Cardiac fibroblast (primary cell): ENCODE measurements around the gene LRP5.
A peak's percentile ranks its signal among the peaks of the same experiment; 100 is the strongest.

Experiments
- DNase-seq, 2 donors: peaks; one replicate each; pipeline versions ENCODE4 v3.0.0 to v3.0.0-alpha.2; 2010; ENCODE audit warnings: low read depth in 2 of 2
- H3K4me3 ChIP-seq, 2 donors: replicated peaks in 1 of 2; 1 replicate in 1 of 2; 2 replicates in 1 of 2; pipeline ENCODE4 v1.5.1; 2011; ENCODE audit warnings: low read depth in 2 of 2, low read length in 2 of 2, mild to moderate bottlenecking in 2 of 2, moderate library complexity in 1 of 2
- CTCF ChIP-seq: IDR thresholded peaks from one replicate; pipeline ENCODE4 v1.5.1; 2011; ENCODE audit warnings: low read depth, mild to moderate bottlenecking, low read length, inconsistent platforms

The LRP5 gene

GRCh38 chr11:68381716-68382115, 69.3 kb downstream of the LRP5 start:
- no peak for DNase-seq
- no peak overlapping the region for H3K4me3 ChIP-seq
- TF ChIP-seq CTCF, result no peak

- no peak for DNase-seq
- H3K4me3 ChIP-seq, result no peak overlapping the region
- TF ChIP-seq CTCF, result no peak
Measured at GRCh38 chr11:68382358-68382998, 70.1 kb downstream of the LRP5 start.

- peak; percentile 95 for TF ChIP-seq CTCF
- peak; percentile 48 to 61 for DNase-seq
- no peak overlapping the region for H3K4me3 ChIP-seq
Measured at GRCh38 chr11:68383976-68384501, 71.6 kb downstream of the LRP5 start.

- DNase-seq, result no peak
- no peak for TF ChIP-seq CTCF
- no peak overlapping the region for H3K4me3 ChIP-seq
Measured at GRCh38 chr11:68384530-68385081, 72.2 kb downstream of the LRP5 start.

- no peak for DNase-seq
- H3K4me3 ChIP-seq, result no peak overlapping the region
- no peak for TF ChIP-seq CTCF
Measured at GRCh38 chr11:68385128-68385527, 72.7 kb downstream of the LRP5 start.

GRCh38 chr11:68386331-68386978, 74.1 kb downstream of the LRP5 start:
- no peak for TF ChIP-seq CTCF
- DNase-seq, result no peak
- H3K4me3 ChIP-seq, result no peak overlapping the region
